CD4-positive, alpha-beta T cell (primary cell): ENCODE measurements around the gene TGM1. TPM values are rescaled to one million over a fixed set of nuclear protein-coding genes. Genes with fewer than 3 reads are reported as not detected.

Experiments
- ATAC-seq: fragments of 200-7000 bp; cut with Tn5 transposase; one replicate; pipeline ENCODE4 v1.10.0; 2022; ENCODE audit warnings: mild to moderate bottlenecking; ENCODE audit not compliant: poor library complexity
- CTCF ChIA-PET: fragments of 350-600 bp; sonication (Branson Sonifier 250); formaldehyde crosslinking; loops from one replicate; lab custom pipeline; 2021; ENCODE audit warnings: antibody characterized with exemption, inconsistent platforms; lab: Charles Lee
- POLR2A ChIA-PET: fragments of 350-600 bp; sonication (Branson Sonifier 250); formaldehyde crosslinking; loops from one replicate; lab custom pipeline; 2021; ENCODE audit warnings: antibody characterized with exemption, inconsistent platforms; lab: Charles Lee
- DNase-seq, 14 experiments: peaks; one replicate each; pipeline ENCODE4 v3.0.0-alpha.2; 2013 to 2020; ENCODE audit warnings: mixed read lengths in 2 of 14
- H3K27ac ChIP-seq, 2 donors: one replicate each; pipeline versions ENCODE4 v1.5.1 to v1.7.0; 2013; ENCODE audit warnings: low read length in 2 of 2, low read depth in 1 of 2, mild to moderate bottlenecking in 1 of 2
- H3K27me3 ChIP-seq, 2 experiments: 1 replicate in 1 of 2; 2 replicates in 1 of 2; pipeline versions ENCODE4 v1.6.1 to v1.7.0; 2013; ENCODE audit warnings: low read length in 2 of 2, control low read depth in 1 of 2, mild to moderate bottlenecking in 1 of 2, moderate library complexity in 1 of 2; ENCODE audit not compliant: insufficient read depth in 2 of 2, control insufficient read depth in 1 of 2
- H3K36me3 ChIP-seq: one replicate; pipeline ENCODE4 v1.6.1; 2013; ENCODE audit warnings: low read length, control low read depth; ENCODE audit not compliant: insufficient read depth
- H3K4me1 ChIP-seq: one replicate; pipeline ENCODE4 v1.6.1; 2013; ENCODE audit warnings: low read length, control low read depth; ENCODE audit not compliant: insufficient read depth
- H3K4me3 ChIP-seq: one replicate; pipeline ENCODE4 v1.5.1; 2013; ENCODE audit warnings: mild to moderate bottlenecking, low read length, moderate library complexity
- H3K9me3 ChIP-seq, 2 experiments: 1 replicate in 1 of 2; 2 replicates in 1 of 2; pipeline versions ENCODE4 v1.6.1 to v1.7.0; 2013; ENCODE audit warnings: low read length in 2 of 2, mild to moderate bottlenecking in 2 of 2, control low read depth in 1 of 2, moderate library complexity in 1 of 2; ENCODE audit not compliant: control insufficient read depth in 1 of 2, insufficient read depth in 1 of 2
- H3K27ac Mint-ChIP-seq: one replicate; pipeline ENCODE4 v1.8.0; 2020; ENCODE audit warnings: mixed read lengths
- H3K27me3 Mint-ChIP-seq: one replicate; pipeline ENCODE4 v1.8.0; 2021; ENCODE audit warnings: mixed read lengths
- H3K36me3 Mint-ChIP-seq: one replicate; pipeline ENCODE4 v1.8.0; 2021; ENCODE audit warnings: low read depth, mixed read lengths
- H3K4me1 Mint-ChIP-seq: one replicate; pipeline ENCODE4 v1.8.0; 2021; ENCODE audit warnings: low read depth, mixed read lengths
- H3K4me3 Mint-ChIP-seq: one replicate; pipeline ENCODE4 v1.8.0; 2020; ENCODE audit warnings: mild to moderate bottlenecking, mixed read lengths
- H3K9me3 Mint-ChIP-seq: one replicate; pipeline ENCODE4 v1.8.0; 2020; ENCODE audit warnings: mixed read lengths
- CTCF ChIP-seq: fragments of 200-600 bp; IDR thresholded peaks from one replicate; pipeline ENCODE4 v1.8.0; 2022; ENCODE audit warnings: antibody characterized with exemption, mild to moderate bottlenecking
- intact Hi-C, 2 experiments: fragments of 100-400 bp; cut with DNase I in 1 of 2; cut with micrococcal nuclease in 1 of 2; formaldehyde crosslinking; loops; one replicate each; pipeline versions ENCODE4 v1.15.1 to v1.9.0; 2023 to 2025; cut with DNase I, micrococcal nuclease
- polyA plus RNA-seq, 2 donors: library from polyadenylated mRNA; unstranded; fragments of 120-200 nt; gene quantifications; one replicate each; pipeline ENCODE4 v1.2.1, GENCODE V29; 2013
- total RNA-seq, 174 experiments: library from RNA in 2 of 174; stranded (reverse) in 2 of 174; gene quantifications; one replicate each; pipeline ENCODE4 v1.2.3 and lab custom pipeline; 2021 to 2026

Gene TGM1
- total RNA-seq (1 to 10 TPM; 3.5 to 3.9 TPM), total RNA-seq (lab: John Stamatoyannopoulos, UW) (0.86 to 11.4 (median 3.8) reads per million in 172 experiments)
- 2.5 TPM for polyA plus RNA-seq (2013, experiment 1 of 2)
- 2.3 TPM for polyA plus RNA-seq (2013, experiment 2 of 2)

- Mint-ChIP-seq H3K4me1 (no peaks in the 10 kb centered on the region), H3K9me3 (no peaks in the 10 kb centered on the region), H3K27me3 (no peaks in the 10 kb centered on the region), H3K27ac (no peak within 1 kb of the TSS), H3K36me3 (peaks cover 63% of the 10 kb centered on the region), H3K4me3 (no peak within 1 kb of the TSS)
- ATAC-seq (no peak), DNase-seq (no peak)
- Histone ChIP-seq H3K4me1 (no peaks in the 10 kb centered on the region), H3K4me3 (no peak within 1 kb of the TSS), H3K9me3 (no peaks in the 10 kb centered on the region), H3K27ac (no peak within 1 kb of the TSS), H3K27me3 (no peaks in the 10 kb centered on the region), H3K36me3 (peaks cover 48% of the 10 kb centered on the region)
- ChIA-PET CTCF (no interaction called here), POLR2A (interaction anchor here (1.7 to 2.5 kb wide), 2 partner anchors 7 to 21 kb away, joined by 3 to 9 read pairs; partner anchors contain the start of gene TINF2)
- intact Hi-C loops: no loop called here
- TF ChIP-seq CTCF: no peak
These were observed at the start of gene TGM1 for GRCh38 chr14:24262821-24263733. TGM1 (minus strand) TSS chr14:24263177; CDS start chr14:24262352, 825 bp downstream.

GRCh38 chr14:24311837-24312615, 49.0 kb upstream of the TGM1 start:
- peak overlapping the region; percentile 76 for H3K27ac Mint-ChIP-seq
- intact Hi-C loops: loop anchor here (2.0 to 5.0 kb wide), 3 partner anchors 19 to 40 kb away; partner anchors contain the start of gene RABGGTA (in 1 of the 2)
- ATAC-seq (peak; percentile 19), DNase-seq (peak in 3 of 14 experiments; percentile 42 to 67 (median 64))
- ChIA-PET CTCF (interaction anchor here (0.6 to 4.9 kb wide), 9 partner anchors 12 to 137 kb away, joined by 3 to 67 read pairs (median 5); partner anchors contain the start of genes DHRS1, KHNYN, MDP1 and NOP9), POLR2A (interaction anchor here (0.6 to 5.5 kb wide), 11 partner anchors 10 to 130 kb away, joined by 3 to 52 read pairs (median 10); partner anchors contain the start of genes ADCY4, CBLN3, CHMP4A and DHRS1)
- peak overlapping the region; percentile 59 to 73 for H3K27ac ChIP-seq
- peak overlapping the region; percentile 65 for H3K4me3 ChIP-seq
- H3K4me1 ChIP-seq: peaks cover 87% of the 10 kb centered on the region
- H3K4me3 Mint-ChIP-seq: peak overlapping the region; percentile 88
- H3K27me3 Mint-ChIP-seq: no peaks in the 10 kb centered on the region
- H3K4me1 Mint-ChIP-seq: peaks cover 81% of the 10 kb centered on the region
- no peaks in the 10 kb centered on the region for H3K27me3 ChIP-seq
- H3K36me3 ChIP-seq: peaks cover 18% of the 10 kb centered on the region
- no peaks in the 10 kb centered on the region for H3K9me3 ChIP-seq
- H3K9me3 Mint-ChIP-seq: no peaks in the 10 kb centered on the region
- no peak for TF ChIP-seq CTCF
- H3K36me3 Mint-ChIP-seq: peaks cover 17% of the 10 kb centered on the region
